HG03175 (cell line): ENCODE results near the gene EEF2K.
"Not testable (repeated sequence)": the region's sequence is repeated elsewhere in the genome, so short reads cannot be mapped to it uniquely, and the experiment has no call there.

Experiments used
- ATAC-seq: cut with Tn5 transposase; IDR thresholded peaks from one replicate; pipeline ENCODE4 v1.9.1; 2021; ENCODE audit warnings: mild to moderate bottlenecking, moderate library complexity; ENCODE audit not compliant: unreplicated experiment

EEF2K gene

DNA sequence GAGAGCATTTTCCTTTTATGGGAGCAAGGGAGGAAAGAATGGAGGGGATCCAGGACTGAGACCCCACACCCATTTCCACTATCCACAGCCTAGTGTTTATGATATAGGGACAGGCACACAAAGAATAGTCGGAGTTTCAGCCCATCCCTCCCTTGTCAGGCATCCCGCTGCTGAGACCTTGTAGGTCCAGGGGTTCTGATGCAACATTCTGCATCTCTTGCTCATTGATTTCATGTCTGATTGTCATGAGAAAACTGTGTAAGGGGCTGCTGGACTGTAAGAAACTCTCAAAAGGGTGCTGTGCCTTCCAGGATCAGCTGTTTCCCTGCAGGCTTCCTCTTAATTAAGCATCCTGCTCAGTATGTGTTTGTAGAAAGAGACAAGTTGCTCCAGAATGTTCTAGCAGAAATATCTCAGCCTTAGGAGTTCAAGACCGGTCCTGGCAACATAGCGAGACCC, 85.8 kb downstream of the EEF2K start:
- no peak for ATAC-seq

GRCh38 chr16:22292320-22292719, 86.2 kb downstream of the EEF2K start:
- ATAC-seq, result no peak

GRCh38 chr16:22293137-22294106, 87.3 kb downstream of the EEF2K start:
- ATAC-seq, result no peak

DNA sequence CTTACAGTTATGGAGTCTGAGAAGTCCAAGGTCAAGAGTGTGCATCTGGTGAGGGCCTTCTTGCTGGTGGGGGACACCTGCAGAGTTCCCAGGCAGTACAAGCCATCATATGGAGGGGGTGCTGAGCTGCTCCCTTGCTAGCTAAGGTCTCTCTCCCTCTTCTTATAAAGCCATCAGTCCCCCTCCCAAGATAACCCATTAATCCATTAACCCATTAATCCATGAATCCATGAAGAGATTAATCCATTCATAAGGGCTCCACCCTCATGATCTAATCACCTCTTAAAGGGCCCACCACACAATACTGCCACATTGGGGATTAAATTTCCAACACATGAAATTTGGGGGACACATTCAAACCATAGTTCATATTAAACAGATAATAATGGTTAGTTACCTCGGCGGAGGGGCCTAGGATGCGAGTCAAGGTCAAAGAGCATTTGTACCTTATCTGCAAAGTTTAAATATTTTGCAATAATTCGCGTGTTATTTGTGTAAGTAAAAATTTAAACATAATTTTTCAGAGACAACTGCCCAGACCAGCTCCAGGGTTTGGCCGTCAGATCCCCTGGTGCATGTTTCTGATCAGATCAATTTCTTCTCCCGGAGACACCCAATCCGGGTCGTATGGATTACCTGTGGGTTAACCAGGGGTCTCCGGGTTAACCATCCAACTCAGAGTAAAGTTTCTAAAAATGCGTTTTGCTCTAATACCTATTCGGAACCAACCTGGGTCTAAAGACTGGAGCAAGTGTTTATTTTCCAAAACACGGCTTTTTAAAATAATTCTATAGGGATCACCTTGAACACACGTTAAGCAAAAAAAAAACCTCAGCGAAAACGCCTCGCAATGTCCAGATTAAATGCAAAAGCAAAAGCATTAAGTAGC, 90.4 kb downstream of the EEF2K start:
- no peak for ATAC-seq

- peak; percentile 89 for ATAC-seq
Measured at GRCh38 chr16:22297114-22297870, 91.2 kb downstream of the EEF2K start, which contains the start of gene POLR3E. POLR3E (plus strand) TSS chr16:22297409; CDS start chr16:22302969, 5,560 bp downstream.

GRCh38 chr16:22297871-22298733, 92.0 kb downstream of the EEF2K start:
- no peak for ATAC-seq

DNA sequence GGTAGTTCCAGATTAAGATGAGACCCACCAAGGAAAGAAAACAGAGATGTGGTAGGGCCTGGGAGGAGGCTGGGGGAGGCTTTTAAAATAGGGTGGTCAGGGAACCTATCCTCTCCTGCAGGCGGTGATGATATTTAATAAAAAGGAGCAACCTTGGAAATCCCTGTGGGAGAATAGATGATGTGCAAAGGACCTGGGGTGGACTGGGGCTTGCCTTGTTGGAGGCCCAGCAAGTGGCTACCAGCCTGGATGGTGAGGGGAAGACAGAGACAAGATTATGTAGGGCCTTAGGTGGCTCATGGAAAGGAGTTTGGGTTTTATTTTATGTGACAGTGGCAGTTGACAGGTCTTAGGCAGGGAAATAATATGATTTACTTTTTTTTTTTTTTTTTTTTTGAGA, 93.0 kb downstream of the EEF2K start:
- no peak for ATAC-seq

- no peak for ATAC-seq
Measured at GRCh38 chr16:22300427-22301071, 94.5 kb downstream of the EEF2K start.

GRCh38 chr16:22301423-22301822, 95.3 kb downstream of the EEF2K start:
- ATAC-seq, result not testable (repeated sequence)

GRCh38 chr16:22302776-22303363, 96.8 kb downstream of the EEF2K start:
- ATAC-seq, result no peak

DNA sequence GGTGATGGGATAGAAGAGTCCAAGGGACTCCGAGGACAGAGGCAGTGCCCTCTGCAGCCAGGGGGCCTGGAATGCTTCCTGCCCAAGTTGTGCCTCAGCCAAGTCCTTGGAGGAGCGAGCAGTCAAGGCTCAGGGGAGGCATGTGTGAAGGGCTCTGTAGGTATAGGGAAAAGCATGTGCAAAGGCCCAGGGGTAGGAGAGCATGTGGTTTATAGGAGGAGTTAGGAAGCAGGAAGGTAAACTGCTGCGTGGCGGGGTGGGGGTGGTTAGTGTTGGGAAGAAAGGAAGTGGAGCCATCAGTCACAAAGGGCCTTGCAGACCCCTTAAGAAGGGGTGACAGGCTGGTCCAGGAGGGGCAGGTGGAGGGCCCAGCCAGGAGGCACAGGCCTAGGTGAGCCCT, 98.3 kb downstream of the EEF2K start:
- ATAC-seq, result no peak

DNA sequence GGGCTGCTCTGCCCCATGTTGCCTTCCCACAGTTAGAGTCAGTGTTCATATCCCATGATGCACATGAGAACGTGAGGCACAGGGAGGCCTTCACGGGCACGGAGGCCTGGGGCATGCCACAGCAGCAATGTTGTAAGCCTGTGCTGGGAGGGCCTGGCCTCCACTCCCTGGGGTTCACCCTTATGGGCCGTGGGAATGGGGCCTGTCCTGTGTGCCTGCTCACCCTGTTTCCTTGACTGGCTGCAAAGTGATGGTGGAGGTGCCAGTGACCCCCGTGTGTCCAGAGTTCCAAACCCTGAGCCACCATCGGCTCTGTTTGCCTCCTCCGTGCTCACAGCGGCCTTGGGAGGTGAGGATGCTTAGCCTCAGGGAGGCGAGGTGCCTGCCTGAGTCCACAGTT, 100.7 kb downstream of the EEF2K start:
- no peak for ATAC-seq

DNA sequence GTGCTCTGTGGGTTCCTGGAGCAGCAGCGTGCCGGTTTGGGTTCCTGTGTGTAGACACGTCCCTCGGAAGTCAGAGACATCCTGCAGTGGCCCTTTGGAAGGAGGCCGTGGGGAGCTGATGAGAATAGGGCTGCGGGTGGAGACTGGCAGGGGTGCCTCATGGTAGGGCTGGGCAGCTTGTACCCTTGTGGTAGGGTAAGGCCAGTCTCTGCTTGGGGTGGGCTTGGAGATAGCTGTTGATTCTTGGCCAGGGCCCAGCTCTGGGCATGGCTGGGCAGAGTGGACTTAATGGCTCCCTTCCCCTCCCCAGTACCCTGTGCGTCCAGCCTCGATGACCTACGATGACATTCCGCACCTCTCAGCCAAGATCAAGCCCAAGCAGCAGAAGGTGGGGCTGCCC, 101.8 kb downstream of the EEF2K start:
- no peak for ATAC-seq

- ATAC-seq, result no peak
Measured at GRCh38 chr16:22308824-22309520, 102.9 kb downstream of the EEF2K start.

GRCh38 chr16:22311520-22311919, 105.4 kb downstream of the EEF2K start:
- no peak for ATAC-seq

- ATAC-seq, result no peak
Measured at GRCh38 chr16:22312897-22313781, 107.1 kb downstream of the EEF2K start.

- no peak for ATAC-seq
Measured at GRCh38 chr16:22313876-22314470, 107.9 kb downstream of the EEF2K start.
